ENCODE results near the gene DENND4C.

DENND4C gene

DNA sequence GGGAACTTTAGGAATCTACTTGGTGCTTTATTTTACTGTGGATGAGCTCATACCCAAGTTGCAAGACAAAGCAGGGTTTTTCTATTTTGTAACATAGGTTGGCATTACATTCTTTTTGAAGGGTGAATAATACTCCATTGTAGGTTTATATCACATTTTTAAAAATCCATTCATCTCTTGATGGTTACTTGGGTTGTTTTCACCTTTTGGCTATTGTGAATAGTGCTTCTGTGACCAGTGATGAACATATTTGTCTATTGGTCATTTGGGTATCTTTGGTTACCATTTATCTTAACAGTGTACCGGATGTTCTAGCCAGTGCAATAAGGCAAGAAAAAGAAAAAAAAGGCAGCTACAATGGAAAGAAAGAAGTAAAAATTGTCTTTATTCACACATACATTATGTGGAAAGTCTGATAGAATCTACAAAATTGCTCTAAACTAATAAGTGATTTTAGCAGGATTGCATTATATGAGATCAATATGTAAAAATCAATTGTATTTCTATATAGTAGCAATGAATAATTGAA lies 40.0 kb downstream of the DENND4C start:
- no peak for DNase-seq

- no peak for DNase-seq
Measured at GRCh38 chr9:19271081-19271480, 40.6 kb downstream of the DENND4C start.

GRCh38 chr9:19281801-19282200 lies 51.3 kb downstream of the DENND4C start:
- DNase-seq = no peak

DNA sequence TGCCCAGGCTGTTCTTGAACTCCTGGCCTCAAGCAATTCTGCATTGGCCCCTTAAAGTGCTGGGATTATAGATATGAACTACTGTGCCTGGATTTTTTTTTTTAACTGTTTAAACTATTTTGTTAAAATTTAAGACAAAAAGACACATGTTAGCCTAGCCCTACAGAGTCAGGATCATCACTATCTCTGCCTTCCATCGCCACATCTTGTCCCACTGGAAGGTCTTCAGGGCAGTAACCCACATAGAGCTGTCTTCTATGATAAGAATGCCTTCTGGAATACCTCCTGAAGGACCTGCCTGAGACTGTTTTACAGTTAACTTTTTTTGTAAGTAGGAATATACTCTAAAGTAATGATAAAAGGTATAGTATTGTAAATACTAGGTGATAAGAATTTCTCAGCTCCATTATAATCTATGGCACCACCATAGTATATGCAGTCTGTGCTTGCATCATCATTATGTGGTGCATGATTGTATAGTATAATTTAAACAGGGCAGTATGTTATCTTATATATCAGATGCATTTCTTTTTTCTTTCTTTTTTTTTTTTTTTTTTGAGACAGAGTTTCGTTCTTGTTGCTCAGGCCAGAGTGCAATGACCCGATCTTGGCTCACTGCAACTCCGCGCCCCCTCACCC lies 52.7 kb downstream of the DENND4C start:
- DNase-seq = no peak

DNA sequence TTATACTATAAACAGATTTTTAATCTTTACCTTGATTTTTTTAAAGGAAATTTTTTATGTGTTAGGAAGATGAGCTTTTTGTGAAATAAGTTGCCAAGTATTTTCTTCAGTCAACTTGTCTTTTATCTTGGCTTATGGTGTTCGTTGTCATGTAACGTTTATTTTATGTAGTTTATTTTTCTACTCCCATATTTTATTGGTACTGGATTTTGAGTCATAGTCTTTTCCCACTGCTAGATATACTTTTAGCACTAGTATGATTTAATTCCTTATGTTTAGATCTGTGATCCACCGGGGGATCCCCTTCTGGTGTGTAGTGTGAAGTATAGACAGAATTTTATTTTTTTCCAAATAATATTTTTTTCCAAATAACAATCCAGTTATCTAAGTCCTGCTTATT lies 54.2 kb downstream of the DENND4C start:
- DNase-seq = no peak

- DNase-seq = no peak
Measured at GRCh38 chr9:19286634-19287188, 56.2 kb downstream of the DENND4C start.

DNA sequence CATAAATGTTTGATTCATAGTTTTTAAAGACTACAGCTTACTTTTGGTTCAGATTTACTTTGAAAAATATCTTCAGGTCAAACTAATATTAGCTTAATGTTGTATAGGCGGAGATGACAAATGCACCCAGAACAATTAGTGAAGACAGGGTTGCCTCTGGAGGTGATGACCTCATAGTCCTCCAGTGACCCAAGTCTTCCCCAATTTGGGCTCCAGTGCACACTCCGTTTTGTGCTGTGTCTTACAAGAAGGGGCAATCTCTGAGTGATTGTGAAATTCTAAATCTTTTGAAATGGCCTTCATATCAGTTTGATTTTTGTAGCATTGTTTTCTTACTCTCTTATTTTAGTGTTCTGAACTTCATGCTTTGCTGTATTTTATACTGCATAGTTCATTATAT lies 57.6 kb downstream of the DENND4C start:
- no peak for DNase-seq

DNA sequence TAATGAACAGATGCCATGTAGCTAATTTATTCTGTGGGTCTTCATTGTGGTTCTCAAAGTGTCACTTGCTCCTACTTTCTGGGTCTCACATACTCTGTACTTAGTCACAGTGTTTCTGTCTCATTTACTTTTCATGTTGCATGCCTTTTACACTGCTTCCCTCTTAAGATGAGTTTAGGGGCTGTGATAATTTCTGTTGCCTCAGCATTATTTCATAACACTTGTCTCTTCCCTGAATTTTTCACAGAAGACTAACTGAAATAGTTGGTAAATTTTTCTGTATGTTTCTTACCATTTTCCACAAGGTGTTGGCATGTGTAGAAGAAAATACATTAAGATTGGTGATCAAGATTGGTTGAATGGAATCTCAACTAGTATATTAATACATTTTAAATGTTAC lies 59.6 kb downstream of the DENND4C start:
- DNase-seq = no peak

- no peak for DNase-seq
Measured at GRCh38 chr9:19294219-19294618, 63.7 kb downstream of the DENND4C start.

- DNase-seq = no peak
Measured at GRCh38 chr9:19298436-19299000, 68.0 kb downstream of the DENND4C start.

DNA sequence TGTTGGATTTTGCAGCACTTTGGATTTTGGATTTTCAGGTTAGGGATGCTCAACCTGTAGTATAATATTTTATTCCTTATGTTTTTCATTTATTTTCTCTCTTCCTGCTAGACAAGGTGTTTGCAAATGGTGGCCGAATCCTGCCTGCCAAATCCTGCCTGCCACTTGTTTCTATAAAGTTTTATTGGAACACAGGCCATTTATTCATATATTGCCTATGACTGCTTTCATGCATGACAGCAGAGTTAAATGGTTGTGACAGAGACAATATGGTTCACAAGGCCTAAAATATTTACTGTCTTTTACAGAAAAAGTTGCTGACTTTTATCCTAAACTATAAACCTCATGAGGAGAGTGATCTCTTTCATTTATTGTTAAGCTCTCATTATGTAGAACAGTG lies 72.7 kb downstream of the DENND4C start:
- DNase-seq = no peak

- no peak for DNase-seq
Measured at GRCh38 chr9:19306568-19306967, 76.1 kb downstream of the DENND4C start.

DNA sequence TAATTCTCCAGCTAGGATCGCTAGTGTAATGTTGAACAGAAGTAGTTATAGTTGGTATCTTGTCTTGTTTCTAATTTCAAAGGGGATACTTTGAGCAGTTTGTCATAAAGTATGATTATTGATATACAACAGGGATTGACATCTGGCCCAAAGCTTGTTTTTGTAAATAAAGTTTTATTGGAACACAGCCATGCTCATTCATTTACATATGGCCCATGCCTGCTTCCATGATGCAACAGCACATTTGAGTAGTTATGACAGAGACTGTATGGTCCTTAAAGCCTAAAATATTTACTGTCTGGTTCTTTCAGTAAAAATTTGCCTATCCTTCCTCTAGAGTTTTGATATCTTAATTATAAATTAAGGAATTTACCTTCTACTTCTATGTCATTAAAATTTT lies 79.8 kb downstream of the DENND4C start:
- DNase-seq = no peak

DNA sequence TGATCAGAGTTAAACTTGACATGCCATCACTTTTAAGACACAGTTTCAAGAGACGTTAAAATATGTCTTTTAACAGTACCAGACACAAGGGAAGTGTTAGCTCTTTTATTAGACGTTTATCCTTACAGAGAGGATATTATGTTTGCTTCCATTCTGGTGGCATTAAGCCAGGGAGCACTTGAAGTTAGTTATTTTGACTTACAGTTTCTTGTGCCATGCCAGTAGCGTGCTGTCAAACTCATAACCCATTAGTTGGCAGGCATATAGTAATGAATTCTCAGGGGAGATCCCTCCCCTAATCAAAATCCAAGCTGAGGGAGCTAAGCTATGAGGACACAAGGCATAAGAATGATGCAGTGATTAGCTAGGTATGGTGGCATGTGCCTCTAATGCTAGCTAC lies 83.1 kb downstream of the DENND4C start:
- DNase-seq = no peak

DNA sequence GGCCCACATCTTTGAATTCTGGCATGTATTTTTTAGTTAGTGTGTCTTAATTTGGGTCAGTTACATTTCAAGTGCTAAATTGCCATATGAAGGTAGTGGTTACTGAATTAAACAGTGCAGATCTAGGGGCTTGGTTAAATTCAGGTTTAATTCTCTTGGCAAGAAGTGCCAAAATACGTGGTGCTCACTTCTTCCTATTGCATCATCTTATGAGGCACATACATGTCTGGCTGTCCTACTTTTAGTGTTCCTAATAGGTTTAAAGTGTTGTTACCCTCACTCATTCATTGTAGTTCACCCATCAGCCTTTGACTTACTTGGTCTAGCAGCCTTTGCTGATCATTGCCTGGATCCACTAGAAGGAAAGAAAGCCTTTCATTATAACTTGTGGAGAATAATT lies 90.0 kb downstream of the DENND4C start:
- no peak for DNase-seq

DNA sequence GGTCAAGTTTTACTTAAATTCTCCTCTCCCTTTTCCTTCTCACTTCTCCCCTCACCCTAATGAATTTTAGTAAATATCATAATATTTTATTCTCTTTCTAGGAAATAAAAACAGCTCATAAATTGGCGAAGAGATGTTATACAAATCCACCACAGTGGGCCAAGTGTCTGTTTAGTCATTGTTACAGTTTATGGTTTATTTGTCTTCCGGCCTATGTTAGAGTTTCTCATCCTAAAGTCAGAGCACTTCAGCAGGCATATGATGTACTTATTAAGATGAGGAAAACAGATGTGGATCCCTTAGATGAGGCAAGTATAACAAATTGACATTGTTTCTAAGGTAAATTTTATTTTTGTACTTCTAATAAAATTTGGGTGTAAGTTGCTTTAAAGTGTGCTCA lies 101.4 kb downstream of the DENND4C start:
- no peak for DNase-seq

DNA sequence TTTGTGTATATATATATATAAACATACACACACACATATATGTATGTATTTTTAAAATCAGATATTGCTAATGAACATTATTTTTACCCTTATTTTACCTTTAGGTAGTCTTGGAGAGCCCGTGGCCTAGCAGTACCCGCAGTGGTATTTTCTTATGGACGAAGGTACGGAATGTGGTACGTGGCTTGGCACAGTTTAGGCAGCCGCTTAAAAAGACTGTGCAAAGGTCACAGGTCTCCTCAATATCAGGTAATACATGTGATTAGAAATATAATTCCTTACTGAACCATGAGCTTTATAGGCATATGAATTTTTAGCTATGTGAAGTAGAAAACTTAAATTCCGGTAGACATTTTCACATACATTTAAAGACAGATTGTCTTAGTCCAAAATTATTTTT lies 105.7 kb downstream of the DENND4C start:
- DNase-seq = no peak

GRCh38 chr9:19342947-19343346 lies 112.5 kb downstream of the DENND4C start:
- no peak for DNase-seq

DNA sequence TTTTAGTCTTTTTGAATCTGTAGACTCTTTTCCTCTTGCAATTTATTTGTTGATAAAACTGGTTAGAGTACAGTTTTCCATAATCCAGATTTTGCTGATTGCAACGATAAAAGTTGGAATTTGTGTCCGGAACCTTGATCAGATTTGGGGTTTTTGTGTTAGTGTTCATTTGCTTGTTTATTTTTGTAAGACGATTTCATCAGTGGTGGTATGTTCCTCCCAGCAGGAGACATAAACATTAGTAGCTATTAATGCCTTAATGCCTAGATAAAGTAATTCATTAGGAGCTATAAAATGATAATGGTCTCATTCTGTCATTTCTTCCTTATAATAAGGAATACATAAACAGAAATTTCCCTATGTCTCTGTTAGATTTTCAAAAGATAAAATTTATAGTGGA lies 128.2 kb downstream of the DENND4C start:
- no peak for DNase-seq

GRCh38 chr9:19369107-19369506 lies 138.6 kb downstream of the DENND4C start:
- DNase-seq = no peak

DNA sequence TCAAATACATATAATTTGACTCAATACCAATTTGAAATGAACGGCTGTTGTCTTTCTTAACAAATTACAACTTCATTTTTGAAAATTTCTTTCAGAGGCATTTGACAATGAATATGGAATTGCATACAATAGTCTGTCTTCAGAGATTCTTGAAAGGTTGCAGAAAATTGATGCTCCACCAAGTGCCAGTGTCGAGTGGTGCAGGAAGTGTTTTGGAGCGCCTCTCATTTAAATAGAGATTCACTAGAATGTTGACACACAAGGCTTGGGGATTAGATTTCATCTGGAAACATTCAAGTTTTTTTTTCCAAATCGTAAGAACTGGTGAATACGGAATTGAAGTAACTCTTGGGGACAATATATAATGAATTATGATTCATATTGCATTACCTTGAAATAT lies 141.4 kb downstream of the DENND4C start:
- DNase-seq = no peak

GRCh38 chr9:19372567-19372966 lies 142.1 kb downstream of the DENND4C start:
- DNase-seq = no peak

GRCh38 chr9:19373527-19373926 lies 143.0 kb downstream of the DENND4C start:
- DNase-seq = no peak

DNA sequence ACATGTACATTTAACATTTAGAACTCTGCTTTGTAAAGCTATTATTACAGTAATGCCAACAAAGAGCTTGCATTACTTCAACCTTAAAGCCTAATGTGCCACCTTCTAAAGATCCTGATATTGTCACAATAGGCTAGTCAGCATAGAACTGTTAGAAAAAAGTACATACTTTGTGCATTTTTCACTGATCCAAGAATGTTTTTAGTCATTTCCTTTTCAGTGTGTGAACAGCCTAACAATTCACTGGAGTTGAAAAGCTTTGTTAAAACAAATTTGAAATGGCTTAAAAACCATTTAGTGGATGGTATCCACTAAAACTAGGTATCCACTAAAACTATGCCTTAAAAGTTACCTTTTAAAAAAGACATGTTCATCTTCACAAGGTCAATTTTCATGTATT lies 145.0 kb downstream of the DENND4C start:
- no peak for DNase-seq

DNA sequence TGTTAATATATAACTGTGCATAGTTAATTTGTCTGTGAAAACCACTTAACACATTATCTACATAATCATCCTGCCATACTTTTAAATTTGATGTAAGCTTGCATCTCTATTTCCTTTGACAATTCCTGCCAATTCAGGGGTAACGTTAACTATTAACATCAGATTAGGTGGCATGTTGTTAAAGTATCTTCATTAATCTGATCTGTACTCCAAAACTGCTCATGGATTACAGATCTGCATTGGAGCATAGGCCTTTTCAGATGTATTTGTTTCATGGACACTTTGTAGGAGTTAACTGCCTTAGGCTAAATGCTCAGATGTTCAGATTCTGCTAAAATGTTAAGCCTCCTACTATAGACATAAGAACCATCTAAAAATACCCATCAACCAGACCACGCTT lies 146.4 kb downstream of the DENND4C start:
- DNase-seq = no peak

All from activated naive CD4-positive, alpha-beta T cell treated with Interleukin-2 at 50 U/mL for 16 hours (primary cell).